ENCODE measurements around the gene HEMGN. TPM values are rescaled to one million over a fixed set of nuclear protein-coding genes. Genes with fewer than 3 reads are reported as not detected.

HEMGN gene
- total RNA-seq, 3 donors from 2014 or later (not counting 1 experiment from before 2014, with no cell fraction given), result 0.47 to 0.75 (median 0.75) TPM

DNA sequence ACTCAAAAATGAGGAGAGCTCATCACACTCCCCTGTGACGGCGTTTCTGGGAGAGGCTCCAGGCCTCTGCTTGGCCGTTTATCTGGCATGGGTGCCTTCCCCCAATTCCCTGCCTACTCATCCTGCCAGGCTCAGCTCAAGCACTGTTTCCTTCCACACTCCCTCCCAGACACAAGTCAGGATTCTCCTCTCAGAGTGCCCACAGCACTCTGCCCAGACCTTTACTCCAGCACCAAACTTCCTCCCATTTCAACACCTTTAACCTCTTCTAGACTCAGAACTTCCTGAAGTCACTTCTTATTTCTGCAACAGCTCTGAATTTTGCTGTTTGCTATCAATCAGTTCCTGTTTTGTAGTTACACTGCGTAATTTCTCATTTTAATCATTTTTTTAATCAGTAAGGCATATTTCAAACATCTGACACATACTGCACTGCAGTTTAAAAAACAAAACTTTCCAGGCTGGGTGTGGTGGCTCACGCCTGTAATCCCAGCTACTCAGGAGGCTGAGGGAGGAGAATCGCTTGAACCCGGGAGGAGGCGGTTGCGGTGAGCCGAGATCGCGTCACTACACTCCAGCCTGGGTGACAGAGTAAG lies 31.6 kb downstream of the HEMGN start:
- Mint-ChIP-seq H3K36me3 (no peaks in the 10 kb centered on the region), H3K27me3 (ENCODE audit: low read depth in 2 of 2) (no peaks in the 10 kb centered on the region), H3K9me3 (no peaks in the 10 kb centered on the region), H3K27ac (peak overlapping the region; percentile 85 to 88), H3K4me3 (peak overlapping the region; percentile 88), H3K4me1 (peaks cover 60 to 62% of the 10 kb centered on the region in 2 donors)
- intact Hi-C loops (cut with micrococcal nuclease), result loop anchor here (5.0 kb wide), 1 partner anchor 194 kb away; no protein-coding TSS in a partner anchor
- H3K36me3 ChIP-seq (ENCODE audit: control insufficient read depth, insufficient read depth, low read length), result peaks cover 22% of the 10 kb centered on the region
- DNase-seq (peak in 1 of 2 donors; percentile 70), ATAC-seq (peak; percentile 36 to 68 (median 43))
- no peaks in the 10 kb centered on the region for H3K9me3 ChIP-seq (ENCODE audit: control insufficient read depth, insufficient read depth, low read length)
- H3K4me1 ChIP-seq (ENCODE audit: control insufficient read depth, insufficient read depth, low read length), result peaks cover 65% of the 10 kb centered on the region
- H3K27me3 ChIP-seq (ENCODE audit: control insufficient read depth, insufficient read depth, low read length), result no peaks in the 10 kb centered on the region
- TF ChIP-seq CTCF (IDR thresholded peaks at IDR 0.05), result no peak
- no peak overlapping the region for H3K4me3 ChIP-seq (ENCODE audit: low read length)
- peak overlapping the region; percentile 70 for H3K27ac ChIP-seq (ENCODE audit: low read length)
- WGBS (ENCODE audit: insufficient coverage), result 31% methylated on average over 7 of the region's 12 CpGs

- ATAC-seq (peak in 1 of 3 donors; percentile 48), DNase-seq (peak in 1 of 2 donors; percentile 87)
- intact Hi-C loops (cut with micrococcal nuclease), result loop anchor here (5.0 kb wide), 1 partner anchor 193 kb away; no protein-coding TSS in a partner anchor
- TF ChIP-seq CTCF (IDR thresholded peaks at IDR 0.05), result no peak
- 0% methylated on average over 2 of the region's 2 CpGs for WGBS (ENCODE audit: insufficient coverage)
- H3K27ac Mint-ChIP-seq, result peak overlapping the region; percentile 85 to 88
- H3K27me3 Mint-ChIP-seq (ENCODE audit: low read depth in 2 of 2), result no peaks in the 10 kb centered on the region
- peaks cover 12% of the 10 kb centered on the region for H3K36me3 ChIP-seq (ENCODE audit: control insufficient read depth, insufficient read depth, low read length)
- H3K4me1 Mint-ChIP-seq, result peaks cover 55 to 58% of the 10 kb centered on the region in 2 donors
- no peaks in the 10 kb centered on the region for H3K27me3 ChIP-seq (ENCODE audit: control insufficient read depth, insufficient read depth, low read length)
- no peaks in the 10 kb centered on the region for H3K9me3 Mint-ChIP-seq
- H3K9me3 ChIP-seq (ENCODE audit: control insufficient read depth, insufficient read depth, low read length), result no peaks in the 10 kb centered on the region
- no peaks in the 10 kb centered on the region for H3K36me3 Mint-ChIP-seq
- H3K27ac ChIP-seq (ENCODE audit: low read length), result peak overlapping the region; percentile 70
- H3K4me3 ChIP-seq (ENCODE audit: low read length), result no peak overlapping the region
- H3K4me3 Mint-ChIP-seq, result peak overlapping the region; percentile 88
- peaks cover 54% of the 10 kb centered on the region for H3K4me1 ChIP-seq (ENCODE audit: control insufficient read depth, insufficient read depth, low read length)
Measured at GRCh38 chr9:97905228-97905627, 32.7 kb downstream of the HEMGN start.

- H3K4me3 Mint-ChIP-seq, result peak overlapping the region; percentile 79
- ATAC-seq (no peak), DNase-seq (peak in 1 of 2 donors; percentile 82)
- no peaks in the 10 kb centered on the region for H3K9me3 Mint-ChIP-seq
- no peaks in the 10 kb centered on the region for H3K27me3 Mint-ChIP-seq (ENCODE audit: low read depth in 2 of 2)
- Histone ChIP-seq H3K4me3 (ENCODE audit: low read length) (no peak overlapping the region), H3K4me1 (ENCODE audit: control insufficient read depth, insufficient read depth, low read length) (peaks cover 49% of the 10 kb centered on the region), H3K9me3 (ENCODE audit: control insufficient read depth, insufficient read depth, low read length) (no peaks in the 10 kb centered on the region), H3K27ac (ENCODE audit: low read length) (peak overlapping the region; percentile 39), H3K27me3 (ENCODE audit: control insufficient read depth, insufficient read depth, low read length) (no peaks in the 10 kb centered on the region), H3K36me3 (ENCODE audit: control insufficient read depth, insufficient read depth, low read length) (peaks cover 12% of the 10 kb centered on the region)
- H3K4me1 Mint-ChIP-seq, result peaks cover 50 to 53% of the 10 kb centered on the region in 2 donors
- peak overlapping the region; percentile 85 to 88 for H3K27ac Mint-ChIP-seq
- TF ChIP-seq CTCF (IDR thresholded peaks at IDR 0.05), result no peak
- intact Hi-C loops (cut with micrococcal nuclease), result loop anchor here (5.0 kb wide), 1 partner anchor 192 kb away; no protein-coding TSS in a partner anchor
- WGBS (ENCODE audit: insufficient coverage), result 86% methylated on average over 9 of the region's 9 CpGs
- H3K36me3 Mint-ChIP-seq, result no peaks in the 10 kb centered on the region
Measured at GRCh38 chr9:97904725-97905124, 33.2 kb downstream of the HEMGN start.
